ENCODE results near the gene CCDC69. TPM values are rescaled to one million over a fixed set of nuclear protein-coding genes. Genes with fewer than 3 reads are reported as not detected.

Gene CCDC69
- polyA plus RNA-seq, 3 donors = 38.3 to 168 (median 145) TPM

DNA sequence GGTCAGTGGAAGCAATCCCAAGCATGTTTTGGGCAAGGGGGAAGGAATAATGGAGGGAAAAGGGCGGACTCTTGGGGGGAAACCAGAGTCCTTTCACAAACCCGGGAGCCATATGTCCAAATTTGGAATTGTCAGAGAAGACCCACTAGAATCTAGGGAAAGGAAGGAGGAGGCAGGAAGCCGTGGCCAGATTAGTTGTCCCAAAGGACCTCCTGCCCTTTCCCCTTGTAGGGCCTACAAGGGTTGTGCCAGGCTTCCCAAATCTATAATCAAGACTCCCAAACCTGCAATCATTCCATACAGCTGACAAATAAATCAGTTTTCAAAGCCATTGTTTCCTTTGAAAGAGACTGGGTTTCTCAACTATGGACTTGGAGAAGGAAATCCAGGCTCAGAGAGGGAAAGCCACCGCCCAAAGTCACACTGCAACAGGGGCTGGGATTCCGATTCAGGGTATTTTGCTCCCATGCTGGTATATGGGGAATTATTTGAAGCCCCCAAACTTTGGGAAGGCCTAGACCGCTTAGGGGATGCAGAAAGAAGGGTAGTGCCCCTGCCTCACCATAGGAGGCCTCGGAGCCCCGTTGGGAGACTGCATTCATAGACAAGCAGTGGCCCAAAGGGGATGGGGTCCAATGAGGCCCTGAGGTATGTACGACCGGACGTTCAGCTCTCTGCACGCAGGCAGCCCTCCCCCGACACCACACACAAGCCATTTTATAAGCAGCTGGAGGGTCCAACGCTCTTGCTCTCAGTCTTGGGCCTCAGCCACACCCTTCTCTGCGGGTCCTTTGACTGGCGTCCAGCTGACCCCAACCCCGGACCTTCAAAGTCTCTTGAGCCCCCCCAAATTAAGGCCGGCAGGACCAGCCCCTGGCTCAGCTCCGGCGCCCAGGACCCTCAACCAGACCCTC, 67.1 kb downstream of the CCDC69 start:
- 7 to 32% (median 7%) methylated on average over 16 to 20 of the region's 20 CpGs for WGBS, 3 donors
- no peak overlapping the region for H3K27ac ChIP-seq (ENCODE audit: low read depth, low read length)

- no peak overlapping the region for H3K27ac ChIP-seq (ENCODE audit: low read depth, low read length)
- WGBS, 3 donors = 18 to 42% (median 22%) methylated on average over 9 of the region's 9 CpGs
Measured at GRCh38 chr5:151155775-151156506, 68.0 kb downstream of the CCDC69 start.

GRCh38 chr5:151154931-151155774, 68.7 kb downstream of the CCDC69 start:
- WGBS, 3 donors = 27 to 63% (median 33%) methylated on average over 9 of the region's 9 CpGs
- no peak overlapping the region for H3K27ac ChIP-seq (ENCODE audit: low read depth, low read length)

DNA sequence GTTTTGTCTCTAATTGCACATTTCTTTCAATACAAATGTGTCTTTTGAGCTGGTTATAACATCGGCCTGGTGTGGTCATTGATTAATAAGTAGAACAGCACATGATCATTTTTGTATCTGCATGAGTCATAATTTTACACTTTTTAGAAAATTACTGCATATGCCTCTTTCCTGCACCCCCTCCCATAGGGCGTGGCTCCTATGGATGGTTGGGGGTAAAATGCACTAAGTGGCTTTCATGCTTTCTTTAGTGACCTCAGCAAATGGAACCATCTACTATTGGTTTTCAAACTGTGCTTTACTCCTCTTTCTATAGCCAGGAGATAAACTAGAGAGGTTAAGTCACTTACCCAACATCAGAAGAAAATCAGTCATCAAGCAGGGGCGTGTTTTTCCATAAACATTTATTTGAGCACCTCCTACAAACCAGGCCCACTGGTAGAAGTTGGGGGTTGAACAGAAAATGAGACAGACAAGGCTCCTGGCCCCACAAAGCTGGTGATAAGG, 70.1 kb downstream of the CCDC69 start:
- no peak overlapping the region for H3K27ac ChIP-seq (ENCODE audit: low read depth, low read length)

GRCh38 chr5:151153300-151153699, 70.6 kb downstream of the CCDC69 start:
- H3K27ac ChIP-seq (ENCODE audit: low read depth, low read length) = no peak overlapping the region
- 60 to 90% (median 84%) methylated on average over 3 of the region's 3 CpGs for WGBS, 3 donors

More for the DNA sequence above, 70.1 kb downstream of the CCDC69 start:
- WGBS, 3 donors = 77 to 88% (median 84%) methylated on average over 3 of the region's 3 CpGs

DNA sequence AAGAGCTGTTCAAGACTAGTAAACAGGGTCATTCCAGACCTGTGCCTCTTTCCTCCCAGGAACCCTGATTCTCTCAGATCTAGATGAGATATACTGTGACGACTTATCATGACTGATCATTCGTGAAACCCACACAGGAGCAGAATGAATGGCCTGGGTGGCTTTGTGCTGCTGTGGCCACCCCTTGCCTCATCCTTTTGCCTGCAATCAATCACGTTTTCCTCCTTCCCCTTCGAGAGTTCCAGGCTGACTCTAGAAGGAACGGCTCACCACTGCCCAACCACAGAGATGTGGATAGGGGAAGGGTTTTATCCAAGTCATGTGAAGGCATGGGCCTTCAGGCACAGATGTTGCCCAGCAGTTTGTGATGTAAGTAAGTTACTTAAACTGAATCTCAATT, 72.1 kb downstream of the CCDC69 start:
- 31 to 71% (median 38%) methylated on average over 5 of the region's 5 CpGs for WGBS, 3 donors
- no peak overlapping the region for H3K27ac ChIP-seq (ENCODE audit: low read depth, low read length)

DNA sequence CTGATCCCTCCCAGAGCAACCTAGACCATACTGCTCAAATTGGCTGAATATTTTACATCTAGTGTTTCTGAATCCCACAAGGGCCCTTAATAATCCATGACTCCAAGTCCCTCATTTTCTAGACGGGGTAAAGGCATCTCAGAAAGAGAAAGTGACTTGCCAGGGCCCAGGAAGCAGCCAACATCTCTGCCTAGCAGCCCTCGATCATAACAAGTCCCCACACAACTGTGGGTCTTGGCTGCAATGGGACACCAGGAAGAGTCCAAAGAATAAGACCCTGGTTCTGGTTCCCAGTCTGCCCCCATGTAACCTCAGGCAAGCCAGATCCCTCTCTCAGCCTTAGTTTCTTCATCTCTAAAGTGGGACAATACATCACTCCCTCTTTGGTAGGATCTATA, 72.6 kb downstream of the CCDC69 start:
- no peak overlapping the region for H3K27ac ChIP-seq (ENCODE audit: low read depth, low read length)
- 26 to 61% (median 30%) methylated on average over 2 of the region's 2 CpGs for WGBS, 3 donors

GRCh38 chr5:151150471-151151262, 73.2 kb downstream of the CCDC69 start:
- 20 to 45% (median 28%) methylated on average over 5 of the region's 5 CpGs for WGBS, 3 donors
- no peak overlapping the region for H3K27ac ChIP-seq (ENCODE audit: low read depth, low read length)

DNA sequence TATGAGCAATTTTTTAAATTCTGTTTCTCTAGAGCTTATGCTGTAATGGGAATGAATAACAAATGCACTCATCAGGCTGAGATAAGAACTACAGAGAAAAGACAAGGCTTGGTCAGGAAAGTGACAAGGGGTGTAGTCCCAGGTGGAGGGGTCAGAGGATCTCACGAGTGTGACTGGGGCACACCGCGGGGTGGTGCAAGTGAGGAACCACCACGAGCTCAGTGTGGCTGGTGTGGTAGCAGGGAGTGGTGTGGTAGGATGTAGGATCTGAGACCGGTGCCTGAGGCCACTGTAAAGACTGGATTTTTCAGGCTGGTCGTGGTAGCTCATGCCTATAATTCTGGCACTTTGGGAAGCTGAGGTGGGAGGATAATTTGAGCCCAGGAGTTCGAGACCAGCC, 75.3 kb downstream of the CCDC69 start:
- no peak overlapping the region for H3K27ac ChIP-seq (ENCODE audit: low read depth, low read length)
- 61 to 85% (median 79%) methylated on average over 7 of the region's 7 CpGs for WGBS, 3 donors

- no peak overlapping the region for H3K27ac ChIP-seq (ENCODE audit: low read depth, low read length)
- 94 to 97% (median 96%) methylated on average over 4 of the region's 4 CpGs for WGBS, 3 donors
Measured at GRCh38 chr5:151147033-151147432, 76.9 kb downstream of the CCDC69 start.

GRCh38 chr5:151146061-151146460, 77.8 kb downstream of the CCDC69 start:
- no peak overlapping the region for H3K27ac ChIP-seq (ENCODE audit: low read depth, low read length)

DNA sequence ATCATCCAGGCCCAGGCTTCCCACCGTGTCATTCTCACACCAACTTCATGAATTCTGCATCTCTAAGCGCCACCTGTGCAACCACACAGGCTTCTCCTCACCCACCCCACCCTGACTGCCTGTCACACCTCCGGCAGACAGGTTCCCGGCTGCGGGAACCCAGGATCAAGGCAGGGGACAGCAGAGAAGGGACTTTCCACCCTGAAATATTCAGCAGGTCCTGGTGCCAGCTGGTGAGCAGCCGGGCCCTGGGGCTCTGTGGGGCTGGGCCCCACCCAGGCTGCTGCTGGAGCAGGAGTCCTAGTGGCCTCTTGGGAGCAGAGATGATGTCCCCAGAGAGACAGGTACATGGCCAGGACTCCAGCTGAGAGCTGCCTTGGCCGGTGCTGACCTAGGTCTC, 79.0 kb downstream of the CCDC69 start:
- 79 to 90% (median 89%) methylated on average over 7 of the region's 7 CpGs for WGBS, 3 donors
- H3K27ac ChIP-seq (ENCODE audit: low read depth, low read length) = no peak overlapping the region

DNA sequence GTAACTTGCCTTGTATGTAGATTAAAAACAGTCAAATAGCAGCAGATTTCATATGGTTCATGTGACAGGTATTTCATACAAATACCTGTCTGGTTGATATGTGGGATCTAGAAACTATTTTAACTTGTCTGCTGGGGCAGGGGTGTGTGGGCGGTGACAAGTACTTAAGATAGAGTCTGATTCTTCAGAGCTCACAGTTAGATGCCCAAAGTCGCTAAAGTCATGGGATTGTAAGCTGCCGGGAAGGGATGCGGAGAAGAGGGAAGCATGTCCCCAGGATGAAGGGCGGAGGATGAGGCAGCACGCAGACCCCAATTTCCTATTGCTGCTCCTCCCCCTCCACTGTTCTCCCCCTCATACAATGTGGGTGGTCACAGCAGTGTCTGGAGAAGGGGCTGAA, 79.6 kb downstream of the CCDC69 start:
- H3K27ac ChIP-seq (ENCODE audit: low read depth, low read length) = no peak overlapping the region
- 75 to 85% (median 75%) methylated on average over 6 of the region's 6 CpGs for WGBS, 3 donors

GRCh38 chr5:151143645-151144044, 80.2 kb downstream of the CCDC69 start:
- WGBS, 3 donors = 80 to 82% (median 81%) methylated on average over 7 of the region's 7 CpGs
- no peak overlapping the region for H3K27ac ChIP-seq (ENCODE audit: low read depth, low read length)

DNA sequence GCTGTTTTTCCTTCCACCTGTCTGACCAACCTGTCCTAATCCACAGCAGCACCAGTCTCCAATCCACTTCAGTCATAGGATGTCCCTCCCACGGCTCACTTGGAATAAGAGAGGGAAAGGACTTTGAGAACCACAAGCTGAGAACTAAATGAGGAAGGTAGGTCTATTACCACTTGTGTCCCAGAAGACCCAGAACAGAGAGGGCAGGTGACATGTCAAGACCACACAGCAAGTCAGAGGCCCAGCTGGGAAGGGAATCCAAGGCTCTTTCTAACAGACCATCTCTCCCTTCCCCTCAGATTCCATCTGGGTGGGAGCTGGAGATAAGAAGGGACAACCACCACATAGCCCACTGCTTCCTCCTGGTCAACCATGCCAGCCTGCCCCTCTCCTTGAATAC, 81.0 kb downstream of the CCDC69 start:
- 64 to 100% (median 81%) methylated on average over 1 of the region's 1 CpG for WGBS, 3 donors

GRCh38 chr5:151141535-151141934, 82.4 kb downstream of the CCDC69 start:
- 39 to 65% (median 40%) methylated on average over 15 of the region's 15 CpGs for WGBS, 3 donors
- H3K27ac ChIP-seq (ENCODE audit: low read depth, low read length) = no peak overlapping the region

More for the DNA sequence above, 81.0 kb downstream of the CCDC69 start:
- H3K27ac ChIP-seq (ENCODE audit: low read depth, low read length) = no peak overlapping the region

DNA sequence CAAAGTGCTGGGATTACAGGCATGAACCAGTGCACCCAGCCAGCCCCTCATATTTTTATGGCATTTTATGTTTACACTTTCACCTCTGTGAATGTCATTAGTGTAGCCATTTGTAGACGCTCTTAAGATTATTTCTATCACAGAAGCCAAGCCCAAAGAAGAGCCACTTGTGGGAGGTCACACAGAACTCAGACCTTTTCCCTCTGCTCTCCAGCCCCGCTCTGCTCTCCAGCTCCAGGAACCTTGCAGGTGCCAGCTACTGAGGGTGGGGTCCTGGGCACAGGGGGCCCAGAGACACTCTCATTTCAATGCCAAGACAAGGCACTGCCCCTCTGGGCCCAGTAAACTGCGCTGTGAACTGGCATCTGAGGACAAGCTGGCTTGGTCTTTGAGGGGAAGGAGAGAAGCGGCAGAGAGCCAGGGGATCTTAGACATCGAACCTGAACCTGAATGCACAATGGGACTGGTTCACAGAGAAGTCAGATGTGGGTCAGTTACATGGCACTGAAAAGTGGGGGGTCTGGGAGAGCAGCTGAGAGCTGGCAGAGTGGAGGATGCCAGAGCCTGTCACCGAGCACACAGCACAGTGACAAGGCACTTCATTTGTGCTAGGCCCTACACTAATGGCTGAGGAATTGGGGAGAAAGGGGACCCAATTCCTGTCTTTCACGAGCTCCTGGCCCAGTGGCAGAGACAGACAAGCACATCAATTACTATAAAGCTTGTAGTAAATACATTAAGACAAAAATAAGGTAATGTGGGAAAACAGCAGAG, 83.0 kb downstream of the CCDC69 start:
- WGBS, 3 donors = 72 to 85% (median 78%) methylated on average over 7 of the region's 7 CpGs
- H3K27ac ChIP-seq (ENCODE audit: low read depth, low read length) = no peak overlapping the region

All from adipose tissue (tissue), 3 donors.